Measurements from ENCODE around the gene TSEN2. TPM values are rescaled to one million over a fixed set of nuclear protein-coding genes. Genes with fewer than 3 reads are reported as not detected.

The TSEN2 gene
- polyA plus RNA-seq, 1 experiment, result 11.0 TPM

- CTCF ChIA-PET, result no interaction called here
- TF ChIP-seq CTCF (IDR thresholded peaks at IDR 0.05; ENCODE audit: low read depth, low read length), result no peak
- Histone ChIP-seq H3K9me3 (ENCODE audit: control insufficient read depth, insufficient read depth, low read length) (no peaks in the 10 kb centered on the region; the same call in 1 of the 2 replicates), H3K4me3 (ENCODE audit: low read depth, low read length) (peak overlapping the region; percentile 81), H3K27me3 (ENCODE audit: control insufficient read depth, insufficient read depth, low read length) (no peaks in the 10 kb centered on the region), H3K27ac (ENCODE audit: low read depth, low read length) (peak overlapping the region; percentile 94)
- DNase-seq (ENCODE audit: low read depth, low spot score), result no peak
- POLR2A ChIA-PET, result interaction anchor here (1.4 kb wide), 1 partner anchor 49 kb away, joined by 4 read pairs; no protein-coding TSS in a partner anchor
Observed at GRCh38 chr3:12557473-12558100, 73.3 kb downstream of the TSEN2 start.

GRCh38 chr3:12558706-12559105 lies 74.4 kb downstream of the TSEN2 start:
- no peak for TF ChIP-seq CTCF (IDR thresholded peaks at IDR 0.05; ENCODE audit: low read depth, low read length)
- no peaks in the 10 kb centered on the region for H3K27me3 ChIP-seq (ENCODE audit: control insufficient read depth, insufficient read depth, low read length)
- peak overlapping the region; percentile 81 for H3K4me3 ChIP-seq (ENCODE audit: low read depth, low read length)
- ChIA-PET CTCF (interaction anchor here (0.6 to 1.2 kb wide), 4 partner anchors 57 to 424 kb away, joined by 3 to 4 read pairs (median 4); no protein-coding TSS in a partner anchor), POLR2A (interaction anchor here (1.2 to 1.4 kb wide), 2 partner anchors 25 to 50 kb away, joined by 3 to 4 read pairs; no protein-coding TSS in a partner anchor)
- no peak overlapping the region for H3K27ac ChIP-seq (ENCODE audit: low read depth, low read length)
- H3K9me3 ChIP-seq (ENCODE audit: control insufficient read depth, insufficient read depth, low read length), result no peaks in the 10 kb centered on the region; the same call in 1 of the 2 replicates
- DNase-seq (ENCODE audit: low read depth, low spot score), result no peak

GRCh38 chr3:12559520-12559919 lies 75.2 kb downstream of the TSEN2 start:
- ChIA-PET POLR2A (interaction anchor here (1.2 kb wide), 1 partner anchor 25 kb away, joined by 3 read pairs; no protein-coding TSS in a partner anchor), CTCF (interaction anchor here (0.6 to 1.2 kb wide), 4 partner anchors 56 to 424 kb away, joined by 3 to 4 read pairs (median 4); no protein-coding TSS in a partner anchor)
- H3K27ac ChIP-seq (ENCODE audit: low read depth, low read length), result no peak overlapping the region
- H3K4me3 ChIP-seq (ENCODE audit: low read depth, low read length), result no peak overlapping the region
- no peak for DNase-seq (ENCODE audit: low read depth, low spot score)
- TF ChIP-seq CTCF (IDR thresholded peaks at IDR 0.05; ENCODE audit: low read depth, low read length), result no peak
- no peaks in the 10 kb centered on the region for H3K27me3 ChIP-seq (ENCODE audit: control insufficient read depth, insufficient read depth, low read length)
- H3K9me3 ChIP-seq (ENCODE audit: control insufficient read depth, insufficient read depth, low read length), result no peaks in the 10 kb centered on the region; the same call in 1 of the 2 replicates

- H3K27me3 ChIP-seq (ENCODE audit: control insufficient read depth, insufficient read depth, low read length), result no peaks in the 10 kb centered on the region
- ChIA-PET POLR2A (interaction anchor here (0.7 kb wide), 1 partner anchor 103 kb away, joined by 5 read pairs; the partner anchor contains the start of gene RAF1), CTCF (interaction anchor here (0.7 to 1.0 kb wide), 2 partner anchors 17 to 145 kb away, joined by 3 to 5 read pairs; no protein-coding TSS in a partner anchor)
- no peak for TF ChIP-seq CTCF (IDR thresholded peaks at IDR 0.05; ENCODE audit: low read depth, low read length)
- no peak overlapping the region for H3K4me3 ChIP-seq (ENCODE audit: low read depth, low read length)
- no peak for DNase-seq (ENCODE audit: low read depth, low spot score)
- peaks cover under 1% of the 10 kb centered on the region; the same call in 1 of the 2 replicates for H3K9me3 ChIP-seq (ENCODE audit: control insufficient read depth, insufficient read depth, low read length)
- no peak overlapping the region for H3K27ac ChIP-seq (ENCODE audit: low read depth, low read length)
Observed at GRCh38 chr3:12560505-12561190, 76.4 kb downstream of the TSEN2 start.
